ENCODE results near the gene GJD4. TPM values are rescaled to one million over a fixed set of nuclear protein-coding genes. Genes with fewer than 3 reads are reported as not detected.

The GJD4 gene
- total and polyA plus RNA-seq, 10 donors = 0.03 to 0.10 TPM; not detected in 8

GRCh38 chr10:35641676-35642034 is 36.5 kb downstream of the GJD4 start:
- H3K27ac ChIP-seq = peak overlapping the region; percentile 51 to 90 (median 84)
- TF ChIP-seq POLR2AphosphoS5 (IDR thresholded peaks at IDR 0.05) (no peak), CTCF (IDR thresholded peaks at IDR 0.05 in 8 of 11, conservative IDR thresholded peaks at IDR 0.05 in 3 of 11) (no peak), POLR2A (IDR thresholded peaks at IDR 0.05) (no peak)
- DNase-seq = no peak
- peak overlapping the region; percentile 66 to 94 (median 86) for H3K4me3 ChIP-seq
- intact Hi-C loops (cut with DNase I; ENCODE audit: low total_unique reads) = no loop called here
- WGBS, 5 donors = 0 to 1% (median 0%) methylated on average over 2 to 54 of the region's 54 CpGs
- no peaks in the 10 kb centered on the region for H3K9me3 ChIP-seq
- peaks cover 0 to 77% (median 22%) of the 10 kb centered on the region in 7 donors for H3K27me3 ChIP-seq (replicated peaks in 1 of 7)
- H3K4me1 ChIP-seq = peaks cover 11 to 68% (median 49%) of the 10 kb centered on the region in 6 donors
- no peaks in the 10 kb centered on the region for H3K36me3 ChIP-seq

GRCh38 chr10:35642035-35642792 is 37.1 kb downstream of the GJD4 start, which contains the start of gene FZD8:
Gene FZD8 (minus strand): TSS chr10:35642296. CDS start chr10:35641429, 867 bp downstream.
- no peaks in the 10 kb centered on the region for H3K36me3 ChIP-seq
- DNase-seq = peak; percentile 92
- peak within 1 kb of the TSS; percentile 66 to 94 (median 86) for H3K4me3 ChIP-seq
- H3K9me3 ChIP-seq = no peaks in the 10 kb centered on the region
- peak within 1 kb of the TSS; percentile 51 to 90 (median 84) for H3K27ac ChIP-seq
- intact Hi-C loops (cut with DNase I; ENCODE audit: low total_unique reads) = no loop called here
- peaks cover 11 to 62% (median 43%) of the 10 kb centered on the region in 6 donors for H3K4me1 ChIP-seq
- TF ChIP-seq POLR2AphosphoS5 (IDR thresholded peaks at IDR 0.05) (peak; percentile 93 to 98 (median 95)), CTCF (IDR thresholded peaks at IDR 0.05 in 8 of 11, conservative IDR thresholded peaks at IDR 0.05 in 3 of 11) (peak in 1 of 11 experiments; percentile 28), POLR2A (IDR thresholded peaks at IDR 0.05) (peak in 1 of 3 donors; percentile 88)
- H3K27me3 ChIP-seq (replicated peaks in 1 of 7) = peaks cover 0 to 72% (median 22%) of the 10 kb centered on the region in 7 donors
- WGBS, 5 donors = 0 to 2% (median 1%) methylated on average over 20 to 80 of the region's 80 CpGs

GRCh38 chr10:35642793-35643114 is 37.6 kb downstream of the GJD4 start:
- Histone ChIP-seq H3K36me3 (no peaks in the 10 kb centered on the region), H3K4me3 (peak overlapping the region; percentile 66 to 94 (median 86)), H3K4me1 (peaks cover 11 to 57% (median 40%) of the 10 kb centered on the region in 6 donors), H3K9me3 (no peaks in the 10 kb centered on the region), H3K27me3 (replicated peaks in 1 of 7) (peaks cover 0 to 66% (median 22%) of the 10 kb centered on the region in 7 donors), H3K27ac (peak overlapping the region in 6 of 8 donors; percentile 1 to 90 (median 86))
- intact Hi-C loops (cut with DNase I; ENCODE audit: low total_unique reads) = no loop called here
- DNase-seq = peak; percentile 76
- WGBS, 5 donors = 1 to 3% (median 2%) methylated on average over 9 to 17 of the region's 17 CpGs
- TF ChIP-seq POLR2A (IDR thresholded peaks at IDR 0.05) = no peak
- TF ChIP-seq POLR2AphosphoS5 (IDR thresholded peaks at IDR 0.05) = no peak
- no peak for TF ChIP-seq CTCF (IDR thresholded peaks at IDR 0.05 in 8 of 11, conservative IDR thresholded peaks at IDR 0.05 in 3 of 11)
